Astrocyte of the hippocampus (primary cell): ENCODE measurements around the gene FAM9C.
"Not testable (repeated sequence)": the region's sequence is repeated elsewhere in the genome, so short reads cannot be mapped to it uniquely, and the experiment has no call there.

Experiments
- DNase-seq: peaks from one replicate; pipeline ENCODE4 v3.0.0; 2011; ENCODE audit warnings: low read depth, low spot score

FAM9C gene

GRCh38 chrX:13043138-13043537 is 1.3 kb downstream of the FAM9C start:
- no peak for DNase-seq

- no peak for DNase-seq
These were observed 7.5 kb downstream of the FAM9C start for GRCh38 chrX:13036896-13037295.

- no peak for DNase-seq
These were observed 11.2 kb downstream of the FAM9C start for GRCh38 chrX:13033193-13033592.

- peak; percentile 43 for DNase-seq
These were observed 14.3 kb downstream of the FAM9C start for GRCh38 chrX:13029887-13030771.

GRCh38 chrX:13029637-13029886 is 14.9 kb downstream of the FAM9C start:
- DNase-seq, result no peak

- peak; percentile 61 for DNase-seq
These were observed 15.4 kb downstream of the FAM9C start for GRCh38 chrX:13028871-13029636.

- no peak for DNase-seq
These were observed 17.4 kb downstream of the FAM9C start for GRCh38 chrX:13026877-13027652.

GRCh38 chrX:13024986-13025385 is 19.4 kb downstream of the FAM9C start:
- no peak for DNase-seq

GRCh38 chrX:13023979-13024378 is 20.4 kb downstream of the FAM9C start:
- no peak for DNase-seq

- no peak for DNase-seq
These were observed 20.9 kb downstream of the FAM9C start for GRCh38 chrX:13023567-13023966.

GRCh38 chrX:13022926-13023325 is 21.5 kb downstream of the FAM9C start:
- DNase-seq, result no peak

- not testable (repeated sequence) for DNase-seq
These were observed 27.7 kb downstream of the FAM9C start for GRCh38 chrX:13016731-13017130.

GRCh38 chrX:13015536-13016236 is 28.7 kb downstream of the FAM9C start:
- DNase-seq, result no peak

GRCh38 chrX:13014111-13015096 is 30.0 kb downstream of the FAM9C start:
- peak; percentile 39 for DNase-seq

GRCh38 chrX:13013363-13014110 is 30.9 kb downstream of the FAM9C start:
- no peak for DNase-seq

GRCh38 chrX:13010546-13010945 is 33.9 kb downstream of the FAM9C start:
- DNase-seq, result no peak

- DNase-seq, result no peak
These were observed 34.6 kb downstream of the FAM9C start for GRCh38 chrX:13009844-13010243.

GRCh38 chrX:13009273-13009672 is 35.1 kb downstream of the FAM9C start:
- DNase-seq, result peak; percentile 59

GRCh38 chrX:13008851-13009250 is 35.6 kb downstream of the FAM9C start:
- no peak for DNase-seq

- no peak for DNase-seq
These were observed 36.3 kb downstream of the FAM9C start for GRCh38 chrX:13008189-13008533.
